ENCODE measurements around the gene AEBP1.

The AEBP1 gene

GRCh38 chr7:44101303-44101965 lies 2.7 kb upstream of the AEBP1 start:
- DNase-seq (ENCODE audit: low read depth), result no peak
- no peak overlapping the region for H3K4me3 ChIP-seq (ENCODE audit: low read depth, low read length)
- TF ChIP-seq MYC (IDR thresholded peaks at IDR 0.05; ENCODE audit: low read depth, low read length), result no peak
- TF ChIP-seq, protein P1, sequence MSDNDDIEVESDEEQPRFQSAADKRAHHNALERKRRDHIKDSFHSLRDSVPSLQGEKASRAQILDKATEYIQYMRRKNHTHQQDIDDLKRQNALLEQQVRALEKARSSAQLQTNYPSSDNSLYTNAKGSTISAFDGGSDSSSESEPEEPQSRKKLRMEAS (IDR thresholded peaks at IDR 0.05; ENCODE audit: low read depth, low read length), result no peak
- TF ChIP-seq POLR2A (IDR thresholded peaks at IDR 0.05; ENCODE audit: extremely low read depth, insufficient read length), result no peak
- TF ChIP-seq, protein P2, sequence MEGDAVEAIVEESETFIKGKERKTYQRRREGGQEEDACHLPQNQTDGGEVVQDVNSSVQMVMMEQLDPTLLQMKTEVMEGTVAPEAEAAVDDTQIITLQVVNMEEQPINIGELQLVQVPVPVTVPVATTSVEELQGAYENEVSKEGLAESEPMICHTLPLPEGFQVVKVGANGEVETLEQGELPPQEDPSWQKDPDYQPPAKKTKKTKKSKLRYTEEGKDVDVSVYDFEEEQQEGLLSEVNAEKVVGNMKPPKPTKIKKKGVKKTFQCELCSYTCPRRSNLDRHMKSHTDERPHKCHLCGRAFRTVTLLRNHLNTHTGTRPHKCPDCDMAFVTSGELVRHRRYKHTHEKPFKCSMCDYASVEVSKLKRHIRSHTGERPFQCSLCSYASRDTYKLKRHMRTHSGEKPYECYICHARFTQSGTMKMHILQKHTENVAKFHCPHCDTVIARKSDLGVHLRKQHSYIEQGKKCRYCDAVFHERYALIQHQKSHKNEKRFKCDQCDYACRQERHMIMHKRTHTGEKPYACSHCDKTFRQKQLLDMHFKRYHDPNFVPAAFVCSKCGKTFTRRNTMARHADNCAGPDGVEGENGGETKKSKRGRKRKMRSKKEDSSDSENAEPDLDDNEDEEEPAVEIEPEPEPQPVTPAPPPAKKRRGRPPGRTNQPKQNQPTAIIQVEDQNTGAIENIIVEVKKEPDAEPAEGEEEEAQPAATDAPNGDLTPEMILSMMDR (IDR thresholded peaks at IDR 0.05; ENCODE audit: low read depth, low read length), result no peak

DNA sequence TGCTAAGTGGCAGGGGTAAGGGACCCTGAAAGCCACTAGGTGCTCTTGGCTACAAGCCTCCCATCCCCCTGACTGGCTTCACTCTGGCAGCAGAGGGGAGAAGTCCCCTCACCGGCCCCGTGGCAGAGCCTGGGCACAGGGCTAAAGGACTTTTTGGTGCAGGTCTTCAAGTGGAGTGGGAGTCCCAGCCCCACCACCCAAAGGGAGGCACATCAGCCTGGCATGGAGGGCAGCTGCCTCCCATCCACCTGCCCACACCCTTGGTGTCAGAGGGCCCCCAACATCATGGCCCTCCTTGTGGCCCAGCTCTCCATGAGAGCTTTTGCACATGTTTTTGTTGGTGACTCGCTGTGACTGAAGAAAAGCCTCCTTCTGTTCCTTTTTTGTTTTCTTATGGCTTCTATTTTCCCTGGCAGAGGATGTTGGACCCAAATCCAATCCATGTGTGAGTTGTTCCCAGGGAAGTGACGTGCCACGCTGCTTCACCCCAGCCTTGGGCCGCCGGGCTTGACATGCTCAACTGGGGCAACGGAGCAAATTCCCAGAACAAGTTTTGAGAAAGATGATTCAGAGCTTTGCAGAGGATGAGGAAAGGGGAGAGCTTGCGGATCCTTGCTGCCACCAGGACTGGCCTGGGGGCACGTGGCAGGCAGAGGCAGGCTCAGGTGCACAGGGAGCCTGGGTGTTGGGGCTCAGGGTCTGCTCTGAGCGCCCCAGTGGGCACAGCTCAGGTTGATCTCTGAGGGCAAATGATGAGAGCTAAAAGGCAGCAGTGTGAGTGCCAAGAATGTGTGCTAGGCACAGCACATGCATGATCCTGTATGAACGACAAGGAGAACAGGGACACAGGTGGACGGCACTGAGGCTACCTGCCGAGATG lies 1.9 kb upstream of the AEBP1 start:
- DNase-seq (ENCODE audit: low read depth), result no peak
- no peak overlapping the region for H3K4me3 ChIP-seq (ENCODE audit: low read depth, low read length)
- TF ChIP-seq POLR2A (IDR thresholded peaks at IDR 0.05; ENCODE audit: extremely low read depth, insufficient read length) (no peak), MYC (IDR thresholded peaks at IDR 0.05; ENCODE audit: low read depth, low read length) (no peak)
- TF ChIP-seq, protein P1 (IDR thresholded peaks at IDR 0.05; ENCODE audit: low read depth, low read length), result no peak
- TF ChIP-seq, protein P2 (IDR thresholded peaks at IDR 0.05; ENCODE audit: low read depth, low read length), result no peak

GRCh38 chr7:44102846-44103565 lies 1.1 kb upstream of the AEBP1 start:
- DNase-seq (ENCODE audit: low read depth), result no peak
- TF ChIP-seq MYC (IDR thresholded peaks at IDR 0.05; ENCODE audit: low read depth, low read length) (no peak), POLR2A (IDR thresholded peaks at IDR 0.05; ENCODE audit: extremely low read depth, insufficient read length) (no peak)
- TF ChIP-seq, protein P1 (IDR thresholded peaks at IDR 0.05; ENCODE audit: low read depth, low read length), result no peak
- TF ChIP-seq, protein P2 (IDR thresholded peaks at IDR 0.05; ENCODE audit: low read depth, low read length), result no peak
- no peak overlapping the region for H3K4me3 ChIP-seq (ENCODE audit: low read depth, low read length)

- TF ChIP-seq, protein P1 (IDR thresholded peaks at IDR 0.05; ENCODE audit: low read depth, low read length), result no peak
- no peak overlapping the region for H3K4me3 ChIP-seq (ENCODE audit: low read depth, low read length)
- DNase-seq (ENCODE audit: low read depth), result no peak
Observed at GRCh38 chr7:44103566-44103922, 601 bp upstream of the AEBP1 start.

DNA sequence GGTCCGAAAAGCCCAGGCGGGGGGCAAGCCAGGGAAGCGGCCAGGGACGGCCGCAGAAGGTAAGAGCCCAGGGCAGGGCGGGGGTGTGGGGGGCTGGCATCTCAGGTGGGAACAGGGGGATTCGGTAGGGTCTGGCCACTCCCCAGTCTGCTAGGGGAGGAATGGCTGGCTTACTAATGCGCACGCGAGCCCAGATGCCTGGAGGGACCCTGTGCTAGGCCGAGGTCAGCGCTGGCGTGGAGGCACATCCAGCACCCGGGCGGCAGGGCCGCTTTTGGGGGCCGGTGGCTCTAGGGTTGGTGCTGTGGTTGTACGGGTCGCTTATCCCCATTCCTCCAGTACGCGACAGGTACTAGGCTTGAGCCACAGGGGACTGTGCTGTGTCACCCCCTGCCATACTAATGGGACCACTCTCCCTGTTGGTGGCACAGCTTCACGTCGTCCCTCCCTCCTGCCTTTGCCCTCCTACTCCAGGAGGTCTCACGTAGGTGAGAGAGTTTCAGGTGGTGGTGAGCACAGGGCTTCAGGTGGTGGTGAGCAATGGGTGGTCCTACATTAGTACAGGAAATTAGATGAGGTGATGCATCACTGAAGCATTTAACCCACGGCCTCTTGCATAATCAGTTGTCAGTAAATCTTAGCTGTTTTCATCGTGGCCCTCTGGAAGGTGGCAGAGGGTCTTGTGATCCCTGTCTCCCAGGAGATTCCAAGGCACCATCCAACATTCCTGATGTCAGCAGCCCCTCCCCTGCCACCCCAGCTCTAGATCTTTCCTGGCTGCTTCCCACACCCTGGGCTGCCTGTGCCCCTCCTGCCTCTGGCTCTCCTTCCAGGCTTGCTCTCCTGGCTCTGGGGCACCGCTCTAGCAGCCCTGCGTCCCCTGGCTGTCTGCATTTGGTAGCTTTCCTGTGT lies 971 bp downstream of the AEBP1 start:
- TF ChIP-seq MYC (IDR thresholded peaks at IDR 0.05; ENCODE audit: low read depth, low read length) (no peak), POLR2A (IDR thresholded peaks at IDR 0.05; ENCODE audit: extremely low read depth, insufficient read length) (no peak)
- TF ChIP-seq, protein P2 (IDR thresholded peaks at IDR 0.05; ENCODE audit: low read depth, low read length), result no peak
- TF ChIP-seq, protein P1 (IDR thresholded peaks at IDR 0.05; ENCODE audit: low read depth, low read length), result no peak
- H3K4me3 ChIP-seq (ENCODE audit: low read depth, low read length), result no peak overlapping the region
- no peak for DNase-seq (ENCODE audit: low read depth)
